ENCODE measurements around the gene MYOM1.
"Not testable (repeated sequence)": the region's sequence is repeated elsewhere in the genome, so short reads cannot be mapped to it uniquely, and the experiment has no call there.

DNA sequence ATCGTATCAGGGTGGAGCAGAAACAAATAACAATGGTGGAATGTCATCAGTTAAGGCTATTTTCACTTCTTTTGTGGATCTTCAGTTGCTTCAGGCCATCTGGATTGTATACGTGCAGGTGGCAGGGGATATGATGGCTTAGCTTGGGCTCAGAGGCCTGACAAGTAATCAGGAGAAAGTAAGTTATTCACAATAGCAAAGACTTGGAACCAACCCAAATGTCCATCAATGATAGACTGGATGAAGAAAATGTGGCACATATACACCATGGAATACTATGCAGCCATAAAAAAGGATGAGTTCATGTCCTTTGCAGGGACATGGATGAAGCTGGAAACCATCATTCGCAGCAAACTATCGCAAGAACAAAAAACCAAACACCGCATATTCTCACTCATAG lies 196.2 kb downstream of the MYOM1 start:
- TF ChIP-seq, protein P1, sequence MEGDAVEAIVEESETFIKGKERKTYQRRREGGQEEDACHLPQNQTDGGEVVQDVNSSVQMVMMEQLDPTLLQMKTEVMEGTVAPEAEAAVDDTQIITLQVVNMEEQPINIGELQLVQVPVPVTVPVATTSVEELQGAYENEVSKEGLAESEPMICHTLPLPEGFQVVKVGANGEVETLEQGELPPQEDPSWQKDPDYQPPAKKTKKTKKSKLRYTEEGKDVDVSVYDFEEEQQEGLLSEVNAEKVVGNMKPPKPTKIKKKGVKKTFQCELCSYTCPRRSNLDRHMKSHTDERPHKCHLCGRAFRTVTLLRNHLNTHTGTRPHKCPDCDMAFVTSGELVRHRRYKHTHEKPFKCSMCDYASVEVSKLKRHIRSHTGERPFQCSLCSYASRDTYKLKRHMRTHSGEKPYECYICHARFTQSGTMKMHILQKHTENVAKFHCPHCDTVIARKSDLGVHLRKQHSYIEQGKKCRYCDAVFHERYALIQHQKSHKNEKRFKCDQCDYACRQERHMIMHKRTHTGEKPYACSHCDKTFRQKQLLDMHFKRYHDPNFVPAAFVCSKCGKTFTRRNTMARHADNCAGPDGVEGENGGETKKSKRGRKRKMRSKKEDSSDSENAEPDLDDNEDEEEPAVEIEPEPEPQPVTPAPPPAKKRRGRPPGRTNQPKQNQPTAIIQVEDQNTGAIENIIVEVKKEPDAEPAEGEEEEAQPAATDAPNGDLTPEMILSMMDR (IDR thresholded peaks at IDR 0.05), result not testable (repeated sequence)
- not testable (repeated sequence) for TF ChIP-seq POLR2AphosphoS5 (IDR thresholded peaks at IDR 0.05)

Data from sigmoid colon (tissue), 4 donors.